Myocyte (in vitro differentiated cells): ENCODE results near the gene GARIN5B. TPM values are rescaled to one million over a fixed set of nuclear protein-coding genes. Genes with fewer than 3 reads are reported as not detected.
A peak's percentile ranks its signal among the peaks of the same experiment; 100 is the strongest.

Experiments
- DNase-seq: peaks from one replicate; pipeline ENCODE4 v3.0.0-alpha.2; 2012; ENCODE audit warnings: low read depth
- total RNA-seq: library from RNA; depleted of rRNA; stranded (reverse); fragments of >200 nt; gene quantifications from 2 replicates; pipeline ENCODE4 v1.2.3, GENCODE V29; 2014

The GARIN5B gene
- total RNA-seq, 1 donor from 2014 or later: not detected

GRCh38 chr19:55325172-55325571 lies 37.9 kb downstream of the GARIN5B start, which contains the start of gene TMEM150B:
TMEM150B (minus strand) TSS chr19:55325341; CDS start chr19:55321036, 4,305 bp downstream.
- no peak for DNase-seq

GRCh38 chr19:55324662-55325061 lies 38.4 kb downstream of the GARIN5B start:
- no peak for DNase-seq

GRCh38 chr19:55322204-55322885 lies 40.7 kb downstream of the GARIN5B start:
- DNase-seq: no peak

DNA sequence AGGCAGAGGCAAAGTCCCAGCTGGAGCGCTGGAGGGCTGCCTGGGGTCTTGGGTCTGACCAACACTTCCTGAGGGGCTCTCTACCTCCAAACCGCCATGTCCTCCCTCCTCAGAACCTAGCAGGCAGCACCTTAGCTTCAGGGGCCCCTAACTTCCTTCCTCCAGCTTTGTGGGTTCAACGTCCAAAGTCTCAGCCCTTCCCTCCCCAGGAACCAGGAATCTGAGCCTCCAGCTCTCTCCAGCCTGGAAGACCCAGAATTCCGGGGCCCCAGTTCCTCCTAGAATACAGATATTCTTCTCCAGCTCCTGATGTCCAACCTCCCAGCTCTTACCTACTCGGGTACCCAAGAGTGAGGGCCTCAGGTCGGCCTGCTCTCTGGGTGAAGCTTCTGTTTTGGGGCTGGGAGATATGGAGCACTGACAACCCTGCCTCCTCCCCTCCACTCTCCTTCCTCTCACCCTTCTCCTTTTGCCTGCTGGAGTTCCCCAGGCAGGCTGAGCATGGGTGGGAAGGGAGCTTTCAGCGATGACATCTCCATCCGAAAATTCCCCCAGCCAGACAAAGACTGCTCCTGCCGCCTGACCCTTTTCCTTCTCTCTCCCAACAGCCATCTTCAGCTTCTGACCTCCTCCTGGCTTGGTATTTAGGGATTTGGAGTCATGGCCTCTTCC lies 41.5 kb downstream of the GARIN5B start:
- no peak for DNase-seq

- no peak for DNase-seq
These were observed 42.1 kb downstream of the GARIN5B start for GRCh38 chr19:55320844-55321419.

- peak; percentile 26 for DNase-seq
These were observed 43.3 kb downstream of the GARIN5B start for GRCh38 chr19:55319785-55320184.

GRCh38 chr19:55316646-55317045 lies 46.4 kb downstream of the GARIN5B start:
- no peak for DNase-seq

DNA sequence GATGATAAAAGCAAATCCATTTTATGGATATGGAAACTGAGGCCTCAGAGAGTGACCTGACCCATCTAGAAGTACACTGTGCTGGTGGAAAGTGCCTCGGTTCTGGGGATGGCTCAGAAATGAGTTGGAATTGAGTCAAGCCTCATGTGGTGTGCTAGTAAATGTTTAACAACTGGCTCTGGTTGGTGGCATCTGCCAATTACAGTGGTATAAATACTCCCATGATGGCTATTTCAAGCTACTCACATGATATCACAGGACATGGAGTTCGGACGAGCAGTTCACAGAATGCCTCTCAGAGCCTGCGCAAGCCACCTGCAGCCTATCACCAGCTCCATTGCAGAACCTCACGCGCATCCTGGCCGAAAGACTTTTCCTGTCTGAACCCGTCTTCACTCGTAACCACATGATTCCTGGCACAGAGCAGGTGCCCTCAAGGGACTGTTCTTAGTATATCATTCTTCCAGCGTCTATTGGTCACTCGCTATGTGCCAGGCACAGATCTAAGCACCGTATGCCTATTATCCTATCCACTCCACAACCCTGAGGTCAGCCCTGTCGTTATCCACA lies 47.0 kb downstream of the GARIN5B start:
- no peak for DNase-seq

- no peak for DNase-seq
These were observed 48.7 kb downstream of the GARIN5B start for GRCh38 chr19:55314396-55314795.

- no peak for DNase-seq
These were observed 50.2 kb downstream of the GARIN5B start for GRCh38 chr19:55312621-55313512.

DNA sequence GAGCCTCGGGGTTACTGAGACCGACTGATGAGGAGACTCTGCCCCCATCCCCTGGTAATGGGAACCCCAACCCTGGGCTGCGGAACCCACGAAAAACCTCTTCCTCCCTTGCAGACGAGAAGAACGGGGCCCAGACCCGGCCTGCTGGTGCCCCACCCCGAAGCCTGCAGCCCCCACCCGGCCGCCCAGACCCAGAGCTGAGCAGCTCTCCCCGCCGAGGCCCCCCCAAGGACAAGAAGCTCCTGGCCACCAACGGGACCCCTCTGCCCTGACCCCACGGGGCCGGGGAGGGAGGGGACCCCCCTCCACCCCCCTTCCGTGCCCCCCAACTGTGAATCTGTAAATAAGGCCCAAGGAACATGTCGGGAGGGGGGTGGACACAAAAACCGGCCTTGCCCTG lies 51.3 kb downstream of the GARIN5B start:
- no peak for DNase-seq

- DNase-seq: no peak
These were observed 51.7 kb downstream of the GARIN5B start for GRCh38 chr19:55311397-55311796.

- DNase-seq: no peak
These were observed 52.6 kb downstream of the GARIN5B start for GRCh38 chr19:55310498-55310897.

- no peak for DNase-seq
These were observed 53.6 kb downstream of the GARIN5B start for GRCh38 chr19:55309448-55309847.

- DNase-seq: no peak
These were observed 54.8 kb downstream of the GARIN5B start for GRCh38 chr19:55308281-55308680.

DNA sequence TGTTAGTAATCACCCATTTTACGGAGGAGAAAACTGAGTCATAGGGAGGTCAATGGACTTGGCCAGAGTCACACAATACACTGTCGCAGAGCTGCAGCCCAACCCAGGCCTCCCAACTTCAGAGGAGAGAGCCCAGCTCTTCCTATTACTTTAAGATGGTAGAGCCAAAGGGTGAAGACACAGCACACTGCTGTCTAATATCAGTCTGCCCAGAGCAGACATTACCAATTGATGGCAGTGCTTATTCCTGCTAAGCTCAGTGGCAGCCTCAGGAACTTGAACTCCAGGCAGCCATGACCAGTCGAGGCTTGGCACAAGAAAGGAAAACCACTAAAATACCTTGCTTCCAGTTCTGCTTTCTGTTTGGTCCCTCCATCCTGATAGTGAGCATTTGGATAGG lies 56.3 kb downstream of the GARIN5B start:
- DNase-seq: no peak

DNA sequence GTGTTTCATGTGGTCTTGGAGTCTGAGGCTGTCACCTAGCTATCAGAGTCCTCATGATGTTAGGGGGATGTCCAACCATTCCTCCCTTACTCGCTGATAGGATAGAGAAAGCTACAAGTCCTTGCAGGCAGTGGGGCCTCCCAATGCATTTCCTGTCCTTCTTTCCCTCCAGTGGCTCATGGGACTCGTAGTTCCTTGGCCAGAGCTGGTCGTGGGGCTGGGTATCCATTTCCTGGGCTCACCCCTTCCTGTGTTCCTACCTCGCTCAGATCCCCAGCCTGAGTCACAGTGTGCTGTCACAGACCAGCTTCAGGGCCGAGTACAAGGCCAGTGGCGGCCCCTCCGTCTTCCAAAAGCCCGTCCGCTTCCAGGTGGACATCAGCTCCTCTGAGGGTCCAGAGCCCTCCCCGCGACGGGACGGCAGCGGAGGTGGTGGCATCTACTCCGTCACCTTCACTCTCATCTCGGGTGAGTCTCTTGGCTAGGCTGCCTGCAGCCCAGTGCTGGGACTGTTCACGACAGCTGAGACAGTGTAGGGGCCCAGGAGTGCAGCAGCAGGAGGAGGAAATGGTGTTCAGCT lies 57.0 kb downstream of the GARIN5B start:
- DNase-seq: no peak

- peak; percentile 23 for DNase-seq
These were observed 57.6 kb downstream of the GARIN5B start for GRCh38 chr19:55305491-55305890.

GRCh38 chr19:55304980-55305379 lies 58.1 kb downstream of the GARIN5B start:
- DNase-seq: no peak
